Suprapubic skin (tissue), 4 donors: ENCODE data around the gene RPL13.

Source experiments
- EP300 ChIP-seq: sonication (generic); formaldehyde crosslinking; IDR thresholded peaks from one replicate; pipeline ENCODE4 v1.6.1; 2017; ENCODE audit warnings: antibody characterized with exemption
- POLR2AphosphoS5 ChIP-seq, 3 donors: sonication (generic); formaldehyde crosslinking; IDR thresholded peaks; one replicate each; pipeline ENCODE4 v1.6.1; 2017; ENCODE audit warnings: antibody characterized with exemption in 3 of 3
- TF ChIP-seq, protein P1 (sequence below), 2 donors: fragments of 200-600 bp in 1 of 2; fragments of 450-650 bp in 1 of 2; sonication (generic) in 1 of 2; IDR thresholded peaks; one replicate each; pipeline ENCODE4 v1.5.1; 2016 to 2019; ENCODE audit warnings: antibody characterized with exemption in 2 of 2, mild to moderate bottlenecking in 1 of 2, moderate library complexity in 1 of 2

DNA sequence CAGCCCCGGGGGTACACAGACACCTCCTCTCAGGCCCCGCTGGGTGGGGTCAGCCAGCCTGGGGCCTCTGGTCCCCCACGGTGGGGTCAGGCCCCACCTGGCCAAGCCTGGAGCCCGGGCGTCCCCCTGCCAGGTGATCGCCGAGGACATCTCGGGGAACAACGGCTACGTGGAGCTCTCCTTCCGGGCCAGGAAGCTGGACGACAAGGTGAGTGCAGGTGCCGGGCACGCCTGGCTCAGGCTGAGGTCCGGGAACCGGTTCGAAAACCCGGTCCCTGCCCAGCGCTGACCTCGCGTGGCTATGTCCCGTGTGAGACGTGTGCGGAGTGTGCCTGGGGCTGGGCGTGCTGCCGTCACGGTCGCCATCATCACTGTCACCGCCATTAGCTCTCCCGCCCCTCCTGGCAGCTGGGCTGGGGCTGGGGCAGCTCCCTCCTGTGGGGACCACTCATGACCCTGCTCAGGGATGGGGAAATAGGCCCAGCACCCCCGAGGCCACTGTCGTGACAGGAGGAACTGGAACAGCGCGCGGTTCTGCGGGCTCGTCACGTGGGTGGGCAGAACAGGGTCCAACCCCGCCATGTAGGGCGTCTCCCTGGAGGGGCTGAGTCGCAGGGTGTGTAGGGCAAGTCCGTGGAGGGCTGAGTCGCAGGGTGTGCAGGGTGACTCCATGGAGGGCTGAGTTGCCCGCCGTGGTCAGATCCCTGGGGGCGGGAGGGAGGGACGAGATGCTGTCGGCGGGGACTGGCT lies 23.6 kb downstream of the RPL13 start:
- TF ChIP-seq, protein P1, sequence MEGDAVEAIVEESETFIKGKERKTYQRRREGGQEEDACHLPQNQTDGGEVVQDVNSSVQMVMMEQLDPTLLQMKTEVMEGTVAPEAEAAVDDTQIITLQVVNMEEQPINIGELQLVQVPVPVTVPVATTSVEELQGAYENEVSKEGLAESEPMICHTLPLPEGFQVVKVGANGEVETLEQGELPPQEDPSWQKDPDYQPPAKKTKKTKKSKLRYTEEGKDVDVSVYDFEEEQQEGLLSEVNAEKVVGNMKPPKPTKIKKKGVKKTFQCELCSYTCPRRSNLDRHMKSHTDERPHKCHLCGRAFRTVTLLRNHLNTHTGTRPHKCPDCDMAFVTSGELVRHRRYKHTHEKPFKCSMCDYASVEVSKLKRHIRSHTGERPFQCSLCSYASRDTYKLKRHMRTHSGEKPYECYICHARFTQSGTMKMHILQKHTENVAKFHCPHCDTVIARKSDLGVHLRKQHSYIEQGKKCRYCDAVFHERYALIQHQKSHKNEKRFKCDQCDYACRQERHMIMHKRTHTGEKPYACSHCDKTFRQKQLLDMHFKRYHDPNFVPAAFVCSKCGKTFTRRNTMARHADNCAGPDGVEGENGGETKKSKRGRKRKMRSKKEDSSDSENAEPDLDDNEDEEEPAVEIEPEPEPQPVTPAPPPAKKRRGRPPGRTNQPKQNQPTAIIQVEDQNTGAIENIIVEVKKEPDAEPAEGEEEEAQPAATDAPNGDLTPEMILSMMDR (IDR thresholded peaks at IDR 0.05), result no peak
- TF ChIP-seq EP300 (no peak), POLR2AphosphoS5 (IDR thresholded peaks at IDR 0.05) (no peak)
